ENCODE measurements around the gene ACO2. TPM values are rescaled to one million over a fixed set of nuclear protein-coding genes. Genes with fewer than 3 reads are reported as not detected.

Gene ACO2
- total and polyA plus RNA-seq, 2 of the 8 experiments (the other 6 are each of a cell fraction or from before 2014, with no cell fraction given), result 52.8 to 75.4 TPM

DNA sequence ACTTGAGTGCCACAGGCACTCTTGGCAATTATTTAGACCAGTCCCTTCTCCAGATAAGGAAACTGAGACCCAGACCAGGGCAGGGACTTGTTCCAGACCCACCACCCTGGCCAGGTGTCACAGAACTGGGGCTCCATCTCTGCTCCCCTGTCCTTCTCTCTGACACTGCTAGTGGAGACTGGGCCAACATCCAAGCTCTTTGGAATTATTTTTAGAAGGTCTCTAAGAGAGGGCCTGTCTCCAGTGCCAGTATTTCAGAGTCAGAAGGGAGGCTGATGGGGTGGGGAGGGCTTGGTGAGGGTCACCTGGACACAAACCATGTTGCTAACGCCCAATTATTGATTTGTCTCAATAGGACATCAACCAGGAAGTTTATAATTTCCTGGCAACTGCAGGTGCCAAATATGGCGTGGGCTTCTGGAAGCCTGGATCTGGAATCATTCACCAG, 42.6 kb downstream of the ACO2 start (continued):
- TF ChIP-seq CHD7 (IDR thresholded peaks at IDR 0.05; ENCODE audit: insufficient replicate concordance, low read length), result no peak
- TF ChIP-seq TEAD4 (IDR thresholded peaks at IDR 0.05; ENCODE audit: low read depth, low read length), result no peak
- no peak for TF ChIP-seq POU5F1 (IDR thresholded peaks at IDR 0.05; ENCODE audit: low read depth, low read length)
- TF ChIP-seq YY1 (IDR thresholded peaks at IDR 0.05; ENCODE audit: low read depth, low read length), result no peak
- no peak for TF ChIP-seq RAD21 (IDR thresholded peaks at IDR 0.05 in 1 of 2, conservative IDR thresholded peaks at IDR 0.05 in 1 of 2; ENCODE audit: low read depth in 2 of 2, low read length in 2 of 2)
- TF ChIP-seq HDAC6 (IDR thresholded peaks at IDR 0.05; ENCODE audit: low read depth, low read length), result no peak
- TF ChIP-seq RXRA (IDR thresholded peaks at IDR 0.05; ENCODE audit: insufficient read depth, low read depth, low read length), result no peak
- no peak for TF ChIP-seq ASH2L (IDR thresholded peaks at IDR 0.05; ENCODE audit: low read length)

All from H1 (cell line).